Suppressor macrophage (primary cell): ENCODE results near the gene MAPK8IP2.
"Not testable (repeated sequence)": the region's sequence is repeated elsewhere in the genome, so short reads cannot be mapped to it uniquely, and the experiment has no call there.

ENCODE experiments used
- DNase-seq, 4 experiments: peaks; one replicate each; pipeline ENCODE4 v3.0.0-alpha.2; 2020 to 2022

MAPK8IP2 gene

DNA sequence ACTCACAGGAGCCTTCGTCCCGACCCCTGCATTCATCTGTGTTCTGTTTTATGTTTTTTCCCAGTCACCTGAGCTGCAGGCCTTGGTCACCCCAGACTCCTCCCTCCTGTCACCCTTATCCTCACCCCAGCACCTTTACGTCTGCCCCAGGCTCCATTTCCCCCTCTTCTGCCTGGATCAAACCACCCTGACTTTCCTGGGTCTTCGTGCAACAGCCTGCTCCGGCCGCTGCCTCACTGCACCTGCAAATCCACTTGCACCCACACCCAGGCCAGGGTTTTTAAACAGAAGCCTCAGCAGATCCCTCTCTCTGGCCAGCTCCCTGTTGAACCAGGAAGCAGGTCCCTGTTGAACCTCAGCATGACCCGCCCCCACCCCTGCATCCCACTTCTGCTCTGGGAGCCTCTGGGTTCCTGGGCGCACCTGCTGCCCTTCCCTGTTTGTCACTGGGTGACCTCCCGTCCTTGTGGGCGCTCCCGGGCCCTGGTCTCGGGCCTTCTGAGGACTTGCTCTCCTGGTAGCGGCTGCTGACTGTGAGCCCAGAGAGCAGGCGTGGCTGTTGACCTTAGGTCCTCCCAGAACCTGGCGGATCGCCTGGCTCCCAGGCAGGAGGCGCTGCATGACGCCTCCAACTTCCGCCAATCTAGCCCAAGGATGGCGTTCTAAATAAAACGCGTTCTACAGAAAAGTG, 12.8 kb downstream of the MAPK8IP2 start:
- DNase-seq, result no peak

DNA sequence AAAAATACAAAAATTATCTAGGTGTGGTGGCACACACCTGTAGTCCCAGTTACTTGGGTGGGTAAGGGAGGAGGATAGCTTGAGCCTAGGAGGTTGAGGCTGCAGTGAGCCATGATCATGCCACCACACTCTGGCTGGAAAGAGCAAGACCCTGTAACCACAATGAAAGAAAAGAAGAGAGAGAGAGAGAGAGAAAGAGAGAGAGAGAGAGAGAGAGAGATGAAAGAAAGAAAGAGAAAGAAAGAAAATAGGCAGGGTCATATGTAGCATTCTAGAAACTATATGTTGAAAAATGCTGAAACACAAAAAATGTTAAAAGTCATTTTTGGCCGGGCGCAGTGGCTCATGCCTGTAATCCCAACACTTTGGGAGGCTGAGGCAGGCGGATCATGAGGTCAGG, 13.7 kb downstream of the MAPK8IP2 start:
- DNase-seq, result not testable (repeated sequence)

DNA sequence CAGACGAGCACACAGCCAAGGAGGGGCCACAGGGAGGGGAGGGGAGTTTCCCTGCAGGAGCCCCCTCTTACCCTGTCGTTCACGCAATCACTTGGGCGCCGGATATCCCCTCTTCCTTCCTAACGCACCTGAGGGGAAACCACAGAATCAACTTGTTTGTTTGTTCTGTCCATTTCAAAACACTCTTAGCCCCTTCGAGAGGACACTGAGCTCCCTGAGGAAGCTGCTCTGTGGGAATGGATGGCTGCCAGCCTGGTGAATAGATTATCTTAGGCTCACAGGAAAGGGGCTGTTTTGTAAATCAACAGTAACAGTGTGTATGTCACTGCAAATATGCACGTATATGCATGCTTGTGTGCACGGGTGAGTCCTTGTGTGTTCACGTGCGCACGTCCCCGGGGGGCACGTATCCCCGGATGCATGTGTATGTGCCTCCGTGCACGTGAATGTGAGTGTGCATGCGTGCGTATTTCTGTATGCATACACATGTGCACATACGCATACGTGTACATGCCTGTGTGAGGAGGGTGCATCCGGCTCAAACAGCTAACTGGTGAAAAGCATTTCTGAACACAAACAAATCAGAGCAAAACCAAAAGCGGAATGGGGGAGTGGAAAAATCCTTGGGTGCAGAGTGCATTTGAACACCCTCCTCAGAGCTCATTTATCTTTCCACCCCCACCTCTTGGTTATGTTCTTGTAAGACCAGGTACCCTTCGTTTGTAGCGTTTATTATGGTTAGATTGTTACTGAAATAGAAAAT, 20.2 kb downstream of the MAPK8IP2 start:
- DNase-seq, result peak; percentile 34 to 47 (median 38)

DNA sequence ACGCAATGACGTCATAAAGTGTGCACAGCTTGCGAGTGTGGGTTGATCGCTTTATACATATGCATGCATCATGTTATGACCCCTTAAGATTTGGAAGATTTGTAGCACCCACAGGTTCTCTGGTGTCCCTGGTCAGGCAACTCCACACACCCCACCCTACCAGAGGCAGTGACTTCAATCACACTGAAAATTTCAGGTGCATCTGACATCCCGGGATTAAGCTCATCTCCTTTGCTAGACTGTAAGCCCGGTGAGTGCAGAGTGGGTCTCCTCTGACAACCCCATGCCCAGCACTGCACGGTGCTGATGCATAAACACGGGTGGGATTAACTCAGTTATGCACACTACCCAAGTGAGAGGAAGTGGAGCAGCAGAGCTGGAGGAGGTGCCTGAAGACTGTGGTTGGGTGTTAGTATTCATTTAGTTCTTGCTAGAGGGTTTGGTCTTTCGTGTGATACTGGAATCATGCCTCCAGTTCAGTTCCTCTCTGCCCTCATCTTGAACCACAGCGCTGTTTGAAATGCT, 20.8 kb downstream of the MAPK8IP2 start:
- DNase-seq, result peak; percentile 59 to 80 (median 74)

DNA sequence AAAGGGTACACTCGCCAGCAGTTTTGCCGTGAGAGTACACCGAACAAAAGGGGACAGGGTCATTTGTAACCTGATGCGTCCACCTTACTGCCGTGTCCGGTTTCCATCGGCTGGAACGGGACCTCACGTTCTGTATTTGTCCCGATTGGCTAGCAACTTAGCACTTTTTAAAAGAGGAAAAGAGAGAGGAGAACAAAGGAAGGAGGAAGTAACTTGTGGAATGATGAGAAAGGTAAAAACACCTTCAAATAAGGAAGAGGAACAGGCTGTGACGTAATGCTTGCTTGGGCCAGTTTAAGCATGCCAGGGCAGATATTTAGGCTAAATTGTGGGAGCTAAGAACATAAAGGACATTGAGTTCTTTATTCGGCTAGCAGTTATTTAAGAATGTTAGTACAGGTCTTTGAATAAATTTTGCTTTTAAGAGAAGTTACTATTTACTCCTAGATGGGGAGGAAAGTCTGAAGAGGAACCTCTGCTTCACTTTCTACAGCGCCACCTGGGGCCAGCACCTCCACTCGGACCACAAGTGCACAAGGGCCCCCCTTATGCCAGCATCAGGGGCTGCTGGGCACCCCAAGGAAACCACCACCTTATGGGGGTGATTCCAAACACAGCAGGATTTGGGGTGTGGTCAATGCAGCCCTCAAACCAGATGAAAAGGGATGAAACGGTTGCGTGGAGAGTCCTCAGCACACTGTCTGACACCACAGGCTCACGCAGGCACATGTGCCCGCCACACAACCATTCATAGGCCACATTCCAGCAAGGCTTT, 21.5 kb downstream of the MAPK8IP2 start:
- DNase-seq, result peak in 3 of 4 experiments; percentile 30 to 31 (median 30)

DNA sequence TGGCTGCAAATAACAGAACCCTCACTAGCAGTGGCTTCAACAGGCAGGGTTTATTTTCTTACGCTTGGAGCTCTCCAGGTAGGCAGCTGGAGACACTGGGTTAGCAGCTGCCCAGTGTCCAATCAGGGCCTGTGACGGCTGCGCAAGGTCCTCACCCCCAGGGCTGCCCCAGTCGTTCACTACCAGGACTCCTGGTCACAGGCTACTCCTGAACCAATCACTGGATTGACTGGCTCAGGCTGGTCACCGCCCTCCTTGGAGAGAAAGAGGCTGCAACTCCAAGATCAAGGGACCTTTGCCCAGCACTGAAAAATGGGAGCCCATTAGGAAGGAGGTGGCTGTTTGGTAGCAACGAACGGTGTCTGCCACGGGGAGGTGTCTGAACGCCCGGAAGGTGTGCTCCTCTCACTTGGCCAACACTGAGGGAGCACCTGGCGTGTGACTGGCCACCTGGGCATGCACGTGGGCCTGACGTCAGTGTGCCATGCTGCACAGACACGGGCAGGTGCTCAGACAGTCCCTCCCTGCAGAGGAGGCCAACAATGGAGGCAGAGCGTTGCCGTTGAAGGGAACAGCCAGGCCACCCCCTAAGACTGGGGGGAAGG, 22.2 kb downstream of the MAPK8IP2 start:
- DNase-seq, result no peak

DNA sequence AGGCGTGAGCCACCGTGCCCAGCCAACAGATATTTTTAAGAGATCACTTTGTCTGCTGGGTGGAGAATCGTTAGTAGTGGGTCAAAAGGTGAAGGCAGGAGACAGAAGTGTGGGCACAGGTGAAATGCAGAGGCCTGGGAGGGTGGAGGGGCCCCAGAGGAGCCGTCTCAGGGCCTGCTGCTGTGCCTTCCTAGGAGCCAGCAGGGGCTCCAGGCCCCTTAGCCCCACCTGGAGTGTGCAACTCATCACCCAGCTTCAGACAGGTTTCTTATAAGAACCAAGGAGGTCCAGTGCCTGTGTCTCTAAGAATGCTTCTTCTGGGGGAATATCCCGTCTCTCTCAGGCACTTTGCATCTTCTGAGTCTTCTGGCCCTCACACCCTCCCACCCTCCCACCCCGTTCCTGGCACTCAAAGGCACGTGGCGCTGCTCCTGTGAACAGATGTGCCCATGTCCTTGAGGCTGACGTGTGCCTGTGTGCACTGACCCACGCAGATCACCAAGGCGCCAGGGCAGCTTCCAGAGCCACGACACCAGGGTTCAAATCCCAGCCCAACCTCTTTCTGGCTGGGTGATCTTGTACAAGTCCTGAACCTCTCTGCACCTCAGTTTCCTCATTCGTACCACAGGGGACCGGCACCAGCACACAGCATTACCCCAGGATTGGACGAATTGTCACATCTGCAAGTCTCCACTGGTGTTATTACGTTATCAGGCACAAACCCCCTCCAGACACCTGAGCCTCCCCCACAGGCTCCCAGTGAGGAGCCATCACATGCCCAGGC, 23.9 kb downstream of the MAPK8IP2 start:
- no peak for DNase-seq

DNA sequence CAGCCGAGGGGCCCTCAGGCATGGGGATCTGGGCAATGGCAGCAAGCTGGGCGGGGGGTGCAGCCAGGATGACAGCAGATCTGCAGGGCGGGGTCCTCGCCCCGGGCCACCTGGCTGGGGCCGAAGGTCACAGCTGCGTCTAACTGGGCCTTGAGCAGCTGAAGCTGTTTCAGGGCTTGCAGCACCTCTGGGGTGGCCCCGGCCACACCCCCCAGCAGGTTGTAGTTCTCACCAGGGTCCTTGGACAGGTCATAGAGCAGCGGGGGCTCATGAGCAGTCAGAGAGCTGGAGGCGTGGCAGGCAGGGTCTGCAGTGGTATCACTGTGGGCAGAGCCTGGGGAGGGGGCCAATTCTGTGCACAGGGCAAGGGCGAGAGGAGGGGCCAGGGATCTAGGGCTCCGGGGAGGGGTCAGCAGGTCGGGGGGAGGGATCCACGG, 24.6 kb downstream of the MAPK8IP2 start:
- no peak for DNase-seq

DNA sequence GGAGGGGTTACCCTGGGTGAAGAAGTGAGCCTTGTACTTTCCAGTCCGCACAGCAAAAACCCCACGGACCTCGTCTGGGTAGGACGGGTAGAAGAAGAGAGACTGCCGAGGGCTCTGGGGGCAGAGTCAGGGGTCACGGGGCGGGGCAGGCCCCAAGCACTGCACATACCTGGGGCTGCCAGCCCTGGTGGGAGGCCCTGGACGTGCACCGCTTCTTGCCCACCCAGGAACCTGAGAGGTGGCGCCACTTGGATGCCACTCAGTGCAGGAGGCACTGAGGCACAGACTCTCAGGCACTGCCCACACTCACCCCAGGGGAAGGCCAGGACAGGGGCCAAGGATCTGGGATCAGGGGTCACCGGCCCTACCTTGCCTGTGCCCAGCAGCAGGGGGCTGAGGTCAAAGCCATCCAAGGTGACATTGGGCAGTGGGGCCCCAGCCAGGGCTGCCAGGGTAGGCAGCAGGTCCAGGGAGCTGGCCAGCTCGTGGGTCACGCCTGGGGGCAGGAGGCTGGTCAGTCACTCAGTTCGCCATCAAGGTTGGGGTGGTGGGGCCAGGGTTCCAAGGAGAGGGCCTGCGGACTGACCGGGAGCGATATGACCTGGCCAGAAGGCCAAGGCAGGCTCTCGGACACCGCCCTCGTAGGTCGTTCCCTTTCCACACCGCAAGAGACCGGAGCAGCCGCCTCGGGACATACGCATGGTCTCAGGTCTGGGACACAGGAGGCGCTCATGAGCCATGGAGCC, 25.1 kb downstream of the MAPK8IP2 start:
- no peak for DNase-seq

DNA sequence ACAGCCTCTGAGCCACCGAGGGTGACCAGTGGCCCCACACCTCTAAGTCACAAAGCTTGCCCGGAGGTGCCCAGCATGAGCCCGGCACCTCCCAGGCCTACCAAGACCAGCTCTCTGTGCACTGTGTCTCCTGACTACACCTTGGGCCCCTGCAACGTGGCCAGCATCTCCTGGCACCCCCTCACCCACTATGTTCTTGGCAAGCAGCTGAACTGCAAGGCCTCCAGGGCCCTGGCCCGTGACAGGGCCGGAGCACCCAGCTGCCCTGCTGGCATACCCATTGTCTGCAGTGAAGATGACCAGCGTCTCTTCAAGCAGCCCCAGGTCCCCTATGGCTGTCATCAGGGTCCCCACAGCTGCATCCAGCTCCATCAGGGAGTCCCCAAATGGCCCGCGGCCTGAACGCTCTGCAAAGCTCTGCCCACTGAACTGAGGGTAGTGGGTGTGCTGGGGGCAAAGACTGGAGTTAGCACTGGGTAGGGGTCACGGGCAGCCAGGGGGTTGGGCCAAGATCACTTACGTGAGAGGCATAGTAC, 25.8 kb downstream of the MAPK8IP2 start:
- no peak for DNase-seq

DNA sequence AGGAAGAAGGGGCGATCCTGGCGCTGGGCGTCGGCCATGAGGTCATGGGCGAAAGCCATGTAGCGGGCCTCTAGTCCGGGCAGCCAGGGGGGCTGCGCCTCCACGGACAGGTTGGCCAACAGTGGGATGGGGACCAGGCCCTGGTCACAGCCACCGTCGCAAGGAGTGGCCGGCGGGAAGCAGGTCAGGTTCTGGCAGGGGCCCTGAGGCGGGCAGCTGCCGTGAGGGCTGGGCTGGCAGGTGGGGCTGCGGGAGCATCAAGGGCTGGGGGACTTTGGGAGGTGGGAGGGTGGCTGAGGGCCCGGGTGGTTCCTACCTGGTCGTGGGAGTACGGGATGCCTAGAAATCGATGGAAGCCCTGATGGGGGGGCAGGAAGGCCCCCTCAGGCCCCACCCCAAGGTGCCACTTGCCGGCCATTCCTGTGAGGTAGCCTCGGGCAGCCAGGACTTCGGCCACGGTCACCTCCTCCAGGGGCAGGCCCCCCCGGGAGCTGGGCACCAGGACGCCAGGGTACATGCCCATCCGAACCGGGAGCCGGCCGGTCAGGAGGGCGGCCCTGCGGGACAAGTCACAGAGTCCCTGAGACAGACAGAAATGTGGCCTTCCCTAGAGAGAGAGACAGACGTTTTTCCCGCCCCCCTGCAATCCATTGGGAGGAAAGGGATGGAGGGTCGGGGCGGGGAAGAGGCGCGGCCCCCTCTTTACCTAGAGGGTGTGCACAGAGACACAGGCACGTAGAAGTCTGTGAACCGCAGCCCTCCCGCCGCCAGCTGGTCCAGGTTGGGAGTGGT, 26.5 kb downstream of the MAPK8IP2 start:
- no peak for DNase-seq

DNA sequence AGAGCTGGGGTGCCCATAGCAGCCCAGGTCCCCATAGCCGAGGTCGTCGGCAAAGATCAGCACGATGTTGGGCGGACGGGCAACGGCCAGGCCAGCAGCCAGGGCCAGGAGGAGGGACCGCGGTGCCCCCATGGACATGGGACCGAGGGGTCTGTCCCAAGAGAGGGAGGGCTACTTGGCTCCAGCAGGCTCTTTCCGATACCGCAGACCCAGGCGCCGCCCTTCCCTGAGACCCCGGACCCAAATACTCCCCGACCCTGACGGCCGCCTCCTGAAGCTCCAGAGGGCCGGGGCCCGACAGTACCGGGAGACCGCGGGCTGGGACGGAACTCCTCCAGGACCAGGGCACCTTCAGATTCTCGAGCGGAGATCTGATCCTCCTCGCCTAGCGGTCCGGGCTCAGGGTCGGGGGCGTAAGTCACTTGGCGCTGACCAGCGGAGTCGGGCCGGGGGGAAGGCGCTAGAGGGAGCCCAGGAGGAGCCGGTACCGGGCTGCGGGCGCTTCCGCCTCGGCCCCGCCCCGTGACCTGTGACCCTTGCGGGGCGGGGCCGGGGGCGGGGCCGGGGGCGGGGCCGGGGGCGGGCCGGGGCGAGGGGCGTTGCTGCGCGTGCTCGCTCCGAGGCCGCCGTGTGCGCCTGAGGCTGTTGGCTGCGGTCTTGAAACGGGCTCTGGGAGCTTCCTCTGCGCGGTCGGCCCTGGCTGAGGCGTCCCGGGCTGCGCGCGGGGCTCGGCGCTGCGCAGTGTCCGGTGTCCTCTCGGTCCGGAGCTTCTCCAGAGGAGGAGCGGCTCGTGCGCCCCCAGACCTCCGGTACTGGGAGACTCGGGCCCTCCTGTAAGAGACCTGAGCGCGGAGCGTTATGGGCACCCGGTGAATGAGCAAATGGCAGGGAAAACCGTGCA, 27.3 kb downstream of the MAPK8IP2 start, which contains the start of gene ARSA:
TSS of gene ARSA (minus strand) at position 511 of the 901 bp plus-strand sequence. CDS start at position 138, 373 bp downstream.
- DNase-seq, result peak; percentile 88 to 96 (median 94)

DNA sequence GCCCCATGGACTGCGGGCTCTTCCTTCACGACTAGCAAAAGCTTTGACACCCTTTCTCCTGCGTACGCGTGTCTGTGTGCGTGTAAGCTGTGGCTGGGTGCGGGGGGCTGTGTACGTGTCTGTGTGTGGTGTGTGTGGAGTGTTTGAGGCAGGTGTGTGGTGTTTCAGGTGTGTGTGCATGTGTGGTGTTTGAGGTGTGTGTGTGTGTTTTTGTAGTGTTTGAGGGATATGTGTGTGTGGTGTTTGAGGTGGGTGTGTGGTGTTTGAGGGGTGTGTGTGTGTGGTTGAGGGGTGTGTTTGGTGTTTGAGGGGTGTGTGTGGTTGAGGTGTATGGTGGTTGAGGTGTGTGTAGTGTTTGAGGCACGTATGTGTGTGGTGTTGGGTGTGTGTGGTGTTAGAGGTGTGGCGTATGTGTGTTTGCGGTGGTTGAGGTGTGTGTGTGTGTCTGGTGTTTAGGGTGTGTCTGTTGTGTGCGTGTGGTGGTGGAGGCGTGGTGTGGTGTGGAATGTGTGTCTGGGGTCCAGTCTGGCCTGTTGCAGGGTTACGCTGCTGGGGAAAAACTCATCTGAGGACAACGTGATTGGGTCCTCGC, 28.0 kb downstream of the MAPK8IP2 start:
- DNase-seq, result no peak

DNA sequence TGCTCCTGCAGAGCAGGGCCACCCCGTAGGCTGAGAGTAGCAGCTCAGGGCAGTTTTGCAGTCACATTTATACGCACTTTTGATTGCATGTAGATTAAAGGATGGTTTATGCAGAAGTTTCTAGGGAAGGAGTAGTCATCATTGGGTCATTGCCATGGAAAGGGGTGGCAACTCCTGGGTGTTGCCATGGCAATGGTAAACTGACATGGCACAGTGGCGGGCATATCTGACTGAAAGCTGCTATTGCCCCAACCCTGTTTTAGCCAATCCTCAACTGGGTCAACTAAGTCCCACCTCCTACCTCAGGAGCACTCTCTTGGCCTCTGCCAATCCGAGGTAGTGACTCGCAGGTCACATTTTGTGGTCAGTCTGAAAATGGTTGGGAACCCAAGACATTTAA, 29.8 kb downstream of the MAPK8IP2 start:
- DNase-seq, result peak in 2 of 4 experiments; percentile 21 to 39

DNA sequence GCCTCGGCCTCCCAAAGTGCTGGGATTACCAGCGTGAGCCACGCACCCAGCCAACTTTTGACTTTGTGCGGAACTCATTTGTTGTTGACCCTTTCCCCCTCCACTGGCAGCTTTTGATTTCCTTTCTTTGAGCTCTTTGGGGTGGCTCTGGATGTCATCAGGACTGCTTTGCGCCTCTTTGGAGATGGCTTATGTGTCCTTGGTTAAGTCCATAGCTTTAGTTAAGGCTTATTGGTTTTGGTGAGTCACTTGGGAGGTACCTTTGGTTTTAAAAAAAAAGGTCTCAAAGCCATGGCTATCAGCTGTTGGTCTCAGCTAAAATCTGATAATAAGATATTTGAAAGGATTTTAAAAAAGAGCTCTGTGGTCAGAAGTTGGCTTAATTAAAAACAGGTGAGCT, 32.5 kb downstream of the MAPK8IP2 start:
- DNase-seq, result no peak

DNA sequence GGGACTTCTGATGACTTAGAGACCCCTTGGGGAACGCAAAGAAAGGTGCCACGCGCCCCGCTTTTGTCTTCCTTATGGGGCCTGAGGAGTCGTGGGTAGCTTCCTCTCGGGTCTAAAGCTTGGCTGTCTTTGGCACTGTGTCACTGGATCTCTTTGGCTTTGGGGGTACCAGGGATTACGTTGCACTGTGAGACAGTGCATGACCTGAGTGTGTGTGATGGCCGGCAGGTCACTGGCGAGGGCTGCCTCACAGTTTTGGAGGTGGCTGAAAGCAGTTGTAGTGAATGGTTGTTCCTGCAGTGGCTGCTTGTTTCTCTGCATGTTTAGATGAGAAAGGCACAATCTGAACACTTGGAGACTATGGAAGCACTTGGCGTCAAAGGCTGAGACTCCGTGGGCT, 33.2 kb downstream of the MAPK8IP2 start:
- DNase-seq, result no peak

DNA sequence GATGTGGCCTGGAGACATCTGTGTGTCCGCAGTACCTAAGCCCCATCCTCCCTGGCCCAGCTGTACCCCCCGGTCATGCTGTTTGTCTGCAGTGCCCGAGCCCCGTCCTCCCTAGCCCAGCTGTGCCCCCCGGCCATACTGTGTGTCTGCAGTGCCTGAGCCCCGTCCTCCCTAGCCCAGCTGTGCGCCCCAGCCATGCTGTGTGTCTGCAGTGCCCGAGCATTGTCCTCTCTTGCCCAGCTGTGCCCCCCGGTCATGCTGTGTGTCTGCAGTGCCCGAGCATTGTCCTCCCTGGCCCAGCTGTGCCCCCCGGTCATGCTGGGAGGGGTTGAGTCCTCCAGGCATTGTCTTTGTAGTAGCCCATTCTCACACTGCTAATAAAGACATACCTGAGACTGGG, 35.0 kb downstream of the MAPK8IP2 start:
- no peak for DNase-seq

DNA sequence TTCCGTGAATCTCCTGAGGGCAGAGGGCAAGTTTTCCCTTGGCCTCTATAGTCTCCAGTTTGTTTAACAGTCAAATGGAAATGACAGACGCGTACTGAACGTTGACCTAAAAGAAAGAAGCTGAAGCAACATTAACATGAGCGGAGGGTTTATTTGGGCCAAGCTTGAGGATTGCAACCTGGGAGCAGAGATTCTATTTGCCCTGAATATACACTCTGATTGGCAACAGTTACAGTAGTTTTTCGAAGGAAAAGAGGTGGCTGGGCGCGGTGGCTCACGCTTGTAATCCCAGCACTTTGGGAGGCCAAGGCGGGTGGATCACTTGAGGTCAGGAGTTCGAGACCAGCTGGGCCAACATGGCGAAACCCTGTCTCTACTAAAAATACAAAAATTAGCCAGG, 39.7 kb downstream of the MAPK8IP2 start:
- not testable (repeated sequence) for DNase-seq
